ENCODE measurements around the gene SUCLG2. TPM values are rescaled to one million over a fixed set of nuclear protein-coding genes. Genes with fewer than 3 reads are reported as not detected.

SUCLG2 gene
- total and polyA plus RNA-seq, 9 of the 15 experiments (the other 6 are each of a cell fraction or from before 2014, with no cell fraction given), result 10.1 to 41.4 (median 29.0) TPM

- Histone ChIP-seq H3K36me3 (ENCODE audit: control insufficient read depth, insufficient read depth, low read length) (no peaks in the 10 kb centered on the region), H4K20me1 (replicated peaks; ENCODE audit: control insufficient read depth, insufficient read depth, low read length) (no peaks in the 10 kb centered on the region), H3K9me3 (replicated peaks; ENCODE audit: control insufficient read depth, insufficient read depth, low read depth, low read length) (no peaks in the 10 kb centered on the region), H3K4me2 (ENCODE audit: insufficient read depth, low read length) (no peak overlapping the region), H3K79me2 (ENCODE audit: control insufficient read depth, insufficient read depth, low read length) (no peaks in the 10 kb centered on the region), H3K9me1 (ENCODE audit: control insufficient read depth, insufficient read depth, low read length) (no peaks in the 10 kb centered on the region), H2AFZ (ENCODE audit: low read depth, low read length) (no peak overlapping the region), H3K4me3 (no peak overlapping the region), H3K27ac (ENCODE audit: extremely low read depth, low read depth, low read length) (no peak overlapping the region), H3K4me1 (replicated peaks in 1 of 2; ENCODE audit: control insufficient read depth in 2 of 2, insufficient read depth in 2 of 2, low read length in 2 of 2) (no peaks in the 10 kb centered on the region), H3K27me3 (ENCODE audit: control insufficient read depth in 2 of 2, insufficient read depth in 2 of 2, low read length in 2 of 2) (no peaks in the 10 kb centered on the region), H3K9ac (ENCODE audit: insufficient read depth in 1 of 2, low read depth in 2 of 2, low read length in 2 of 2) (no peak overlapping the region)
- intact Hi-C loops (cut with micrococcal nuclease), result no loop called here
- no TSS peak for BruUV-seq (replicated peaks)
- CTCF ChIA-PET (ENCODE audit: low intra/inter-chr PET ratio), result no interaction called here
- FAIRE-seq (no peak), DNase-seq (ENCODE audit: extremely low read depth in 1 of 4, low spot score in 3 of 4) (no peak), ATAC-seq (no peak)
- 78% methylated on average over 5 of the region's 5 CpGs for WGBS (ENCODE audit: insufficient coverage, low coverage, missing lambda C conversion rate)
- in situ Hi-C loops (cut with MboI), result no loop called here
- POLR2A ChIA-PET, result no interaction called here
- no peak for TF ChIP-seq ZNF398 (CRISPR knock-in tag; IDR thresholded peaks at IDR 0.05)
- TF ChIP-seq CBX8 (IDR thresholded peaks at IDR 0.05; ENCODE audit: borderline replicate concordance, extremely low read depth, low read depth, low read length, poor library complexity, severe bottlenecking), result no peak
- no peak for TF ChIP-seq XRCC5 (IDR thresholded peaks at IDR 0.05; ENCODE audit: low read depth, low read length)
- TF ChIP-seq ARID2 (IDR thresholded peaks at IDR 0.05), result no peak
- no peak for TF ChIP-seq ZSCAN32 (CRISPR knock-in tag; IDR thresholded peaks at IDR 0.05)
- TF ChIP-seq MTA1 (IDR thresholded peaks at IDR 0.05; ENCODE audit: borderline replicate concordance), result no peak
- TF ChIP-seq SREBF2 (CRISPR knock-in tag; IDR thresholded peaks at IDR 0.05), result no peak
- no peak for TF ChIP-seq SRSF1 (IDR thresholded peaks at IDR 0.05; ENCODE audit: low read depth, low read length)
- no peak for TF ChIP-seq CTBP1 (IDR thresholded peaks at IDR 0.05; ENCODE audit: borderline replicate concordance)
- TF ChIP-seq, protein P1, sequence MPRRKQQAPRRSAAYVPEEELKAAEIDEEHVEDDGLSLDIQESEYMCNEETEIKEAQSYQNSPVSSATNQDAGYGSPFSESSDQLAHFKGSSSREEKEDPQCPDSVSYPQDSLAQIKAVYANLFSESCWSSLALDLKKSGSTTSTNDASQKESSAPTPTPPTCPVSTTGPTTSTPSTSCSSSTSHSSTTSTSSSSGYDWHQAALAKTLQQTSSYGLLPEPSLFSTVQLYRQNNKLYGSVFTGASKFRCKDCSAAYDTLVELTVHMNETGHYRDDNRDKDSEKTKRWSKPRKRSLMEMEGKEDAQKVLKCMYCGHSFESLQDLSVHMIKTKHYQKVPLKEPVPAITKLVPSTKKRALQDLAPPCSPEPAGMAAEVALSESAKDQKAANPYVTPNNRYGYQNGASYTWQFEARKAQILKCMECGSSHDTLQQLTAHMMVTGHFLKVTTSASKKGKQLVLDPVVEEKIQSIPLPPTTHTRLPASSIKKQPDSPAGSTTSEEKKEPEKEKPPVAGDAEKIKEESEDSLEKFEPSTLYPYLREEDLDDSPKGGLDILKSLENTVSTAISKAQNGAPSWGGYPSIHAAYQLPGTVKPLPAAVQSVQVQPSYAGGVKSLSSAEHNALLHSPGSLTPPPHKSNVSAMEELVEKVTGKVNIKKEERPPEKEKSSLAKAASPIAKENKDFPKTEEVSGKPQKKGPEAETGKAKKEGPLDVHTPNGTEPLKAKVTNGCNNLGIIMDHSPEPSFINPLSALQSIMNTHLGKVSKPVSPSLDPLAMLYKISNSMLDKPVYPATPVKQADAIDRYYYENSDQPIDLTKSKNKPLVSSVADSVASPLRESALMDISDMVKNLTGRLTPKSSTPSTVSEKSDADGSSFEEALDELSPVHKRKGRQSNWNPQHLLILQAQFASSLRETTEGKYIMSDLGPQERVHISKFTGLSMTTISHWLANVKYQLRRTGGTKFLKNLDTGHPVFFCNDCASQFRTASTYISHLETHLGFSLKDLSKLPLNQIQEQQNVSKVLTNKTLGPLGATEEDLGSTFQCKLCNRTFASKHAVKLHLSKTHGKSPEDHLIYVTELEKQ (CRISPR knock-in tag; IDR thresholded peaks at IDR 0.05), result no peak
- no peak for TF ChIP-seq ZNF740 (CRISPR knock-in tag; IDR thresholded peaks at IDR 0.05)
- TF ChIP-seq ZNF740 (tag; IDR thresholded peaks at IDR 0.05), result no peak
- no peak for TF ChIP-seq MCM5 (IDR thresholded peaks at IDR 0.05; ENCODE audit: low read depth)
- TF ChIP-seq LEF1 (IDR thresholded peaks at IDR 0.05), result no peak
- no peak for TF ChIP-seq CHD4 (IDR thresholded peaks at IDR 0.05; ENCODE audit: insufficient read depth, insufficient replicate concordance, low read depth, low read length, poor library complexity, severe bottlenecking)
Measured at GRCh38 chr3:67437789-67438188, 216.6 kb downstream of the SUCLG2 start.

Measured in K562 (cell line).